ENCODE data around the gene FCGR2B.

DNA sequence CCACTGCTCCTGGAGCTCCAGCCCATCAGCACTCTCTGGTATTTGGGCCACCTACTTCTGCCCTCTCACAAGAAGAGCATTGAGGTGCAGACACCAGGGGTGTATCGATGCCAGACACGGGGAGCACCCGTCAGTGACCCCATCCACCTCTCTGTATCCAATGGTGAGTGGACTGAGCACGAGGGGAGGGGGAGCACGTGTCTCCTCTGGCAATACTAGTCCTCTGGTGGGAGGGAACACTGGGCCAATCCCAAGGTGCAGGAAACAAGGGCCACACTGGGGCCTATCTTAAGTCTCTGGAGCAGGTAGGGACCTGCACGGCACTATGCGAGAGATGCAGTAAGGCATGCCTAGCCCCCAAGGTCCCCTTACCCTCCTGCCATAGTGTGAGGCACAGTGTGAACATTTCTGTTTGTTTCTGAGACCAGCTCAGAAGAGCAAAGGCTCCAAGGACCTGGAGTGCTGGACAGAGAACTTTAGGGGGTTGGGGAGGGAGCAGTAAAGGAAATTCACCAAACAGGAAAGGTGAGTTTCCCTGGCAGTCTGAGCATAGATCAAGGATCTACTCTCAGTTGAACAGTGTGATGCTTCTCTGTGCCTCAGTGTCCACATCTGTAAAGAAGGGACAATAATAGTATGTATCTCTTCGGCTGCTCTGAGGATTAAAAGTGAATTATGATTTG is 60.7 kb downstream of the FCGR2B start:
- TF ChIP-seq POLR2A (IDR thresholded peaks at IDR 0.05; ENCODE audit: low read length): no peak
- no peak for TF ChIP-seq GATA1 (IDR thresholded peaks at IDR 0.05; ENCODE audit: low read depth, low read length)

Measured in erythroblast (primary cell).